Hepatocyte (in vitro differentiated cells): ENCODE results near the gene ARL13B.

Source experiments
- CTCF ChIP-seq: fragments of 200-600 bp; sonication (generic); IDR thresholded peaks from 2 replicates; pipeline ENCODE4 v1.5.1; 2016; ENCODE audit warnings: antibody characterized with exemption, mild to moderate bottlenecking; ENCODE audit not compliant: poor library complexity
- EZH2 ChIP-seq: fragments of 200-600 bp; sonication (generic); IDR thresholded peaks from 2 replicates; pipeline ENCODE4 v1.6.1; 2016; ENCODE audit warnings: antibody characterized with exemption, mild to moderate bottlenecking, borderline replicate concordance

GRCh38 chr3:93984618-93985017 lies 4.7 kb downstream of the ARL13B start:
- TF ChIP-seq EZH2 (no peak), CTCF (no peak)
